HepG2 (cell line): ENCODE data around the gene TMEFF1. TPM values are rescaled to one million over a fixed set of nuclear protein-coding genes. Genes with fewer than 3 reads are reported as not detected.

Source experiments
- ATAC-seq: fragments of 200-7000 bp; cut with Tn5 transposase; 3 replicates; pipeline ENCODE4 v1.9.1; 2020; ENCODE audit warnings: mild to moderate bottlenecking, moderate library complexity
- BruUV-seq: library from RNA; stranded (reverse); fragments of 400-500 nt; replicated peaks from 2 replicates; lab custom pipeline; 2021; lab: Mats Ljungman, UMichigan
- CTCF ChIA-PET: fragments of 300-600 bp; formaldehyde crosslinking; extraction: SDS; loops from one replicate; lab custom pipeline; 2021; ENCODE audit warnings: low total read pairs, inconsistent platforms, low intra/inter-chr PET ratio; lab: Yijun Ruan, JAX
- POLR2A ChIA-PET: fragments of 350-600 bp; sonication (Branson Sonifier 250); formaldehyde crosslinking; loops from one replicate; lab custom pipeline; 2020; ENCODE audit warnings: antibody characterized with exemption, inconsistent platforms; lab: Yijun Ruan, JAX
- DNase-seq: peaks from one replicate; pipeline ENCODE4 v3.0.0-alpha.2; 2015; ENCODE audit warnings: low spot score
- FAIRE-seq: peaks from 3 replicates; lab custom pipeline; 2011; peaks lifted over from hg19 to GRCh38; lab: Jason Lieb, UNC
- H2AFZ ChIP-seq: one replicate; pipeline ENCODE4 v1.6.1; 2011; ENCODE audit warnings: low read length, inconsistent platforms
- H3K27ac ChIP-seq: fragments of 300-600 bp; 3 replicates; pipeline ENCODE4 v1.8.0; 2011; ENCODE audit warnings: mixed run types, mild to moderate bottlenecking, mixed read lengths, low read length, inconsistent platforms; ENCODE audit not compliant: insufficient read depth; ENCODE audit errors: extremely low read length
- H3K27me3 ChIP-seq, 2 experiments: fragments of 200-600 bp in 1 of 2; 2 replicates in 1 of 2; 3 replicates in 1 of 2; pipeline versions ENCODE4 v1.6.0 to v1.8.0; 2011; ENCODE audit warnings: low read length in 2 of 2, mild to moderate bottlenecking in 2 of 2, moderate library complexity in 2 of 2, inconsistent platforms in 1 of 2; ENCODE audit not compliant: insufficient read depth in 2 of 2, control insufficient read depth in 1 of 2
- H3K36me3 ChIP-seq, 2 experiments: fragments of 200-600 bp in 1 of 2; replicated peaks in 1 of 2; 2 replicates in 1 of 2; 3 replicates in 1 of 2; pipeline versions ENCODE4 v1.5.1 to v1.8.0; 2011; ENCODE audit warnings: low read length in 2 of 2, inconsistent platforms in 1 of 2; ENCODE audit not compliant: insufficient read depth in 2 of 2, control insufficient read depth in 1 of 2
- H3K4me1 ChIP-seq: 2 replicates; pipeline ENCODE4 v1.5.1; 2012; ENCODE audit warnings: low read length, inconsistent platforms; ENCODE audit not compliant: insufficient read depth
- H3K4me2 ChIP-seq: 2 replicates; pipeline ENCODE4 v1.6.0; 2011; ENCODE audit warnings: low read depth, low read length, inconsistent platforms
- H3K4me3 ChIP-seq, 3 experiments: fragments of 200-600 bp in 1 of 3; sonication (generic), shearing (Covaris generic) in 1 of 3; replicated peaks in 1 of 3; 2 replicates each; pipeline ENCODE4 v1.5.1; 2011 to 2016; ENCODE audit warnings: low read length in 3 of 3, inconsistent platforms in 2 of 3, low read depth in 2 of 3, mild to moderate bottlenecking in 2 of 3, control low read depth in 1 of 3, mixed read lengths in 1 of 3; ENCODE audit not compliant: insufficient read depth in 1 of 3
- H3K79me2 ChIP-seq: one replicate; pipeline ENCODE4 v1.6.1; 2011; ENCODE audit warnings: low read length, inconsistent platforms; ENCODE audit not compliant: insufficient read depth
- H3K9ac ChIP-seq: 2 replicates; pipeline ENCODE4 v1.6.0; 2011; ENCODE audit warnings: mild to moderate bottlenecking, low read depth, low read length, inconsistent platforms; ENCODE audit not compliant: insufficient read depth
- H3K9me3 ChIP-seq: 2 replicates; pipeline ENCODE4 v1.5.1; 2012; ENCODE audit warnings: mild to moderate bottlenecking, low read length
- H4K20me1 ChIP-seq: 2 replicates; pipeline ENCODE4 v1.6.0; 2011; ENCODE audit warnings: inconsistent platforms, mild to moderate bottlenecking, low read length, moderate library complexity; ENCODE audit not compliant: insufficient read depth
- WGBS: methylation state at CpG from one replicate; pipeline ENCODE4 v1.1.6; 2017; ENCODE audit warnings: low lambda C conversion rate; 5-methylcytosine and 5-hydroxymethylcytosine counted together
- in situ Hi-C: cut with HindIII; loops from 2 replicates; pipeline ENCODE4 v1.10.0; 2017; ENCODE audit warnings: low pct_unique_long_range_greater_than_20kb; ENCODE audit not compliant: extremely low pct_ligation_motif_present
- intact Hi-C: fragments of 100-400 bp; cut with micrococcal nuclease; formaldehyde crosslinking; loops from one replicate; pipeline ENCODE4 v1.10.0; 2022; ENCODE audit not compliant: unreplicated experiment
- polyA plus RNA-seq, 8 experiments: library from polyadenylated mRNA; depleted of rRNA in 3 of 8; stranded (reverse) in 7 of 8; unstranded in 1 of 8; fragments of >200 nt; fragmentation: Illumina TruSeq in 4 of 8; extraction: Trizol in 4 of 8; gene quantifications; 2 replicates each; pipeline versions ENCODE4 v1.2.1 to v1.2.3, GENCODE V29; 2011 to 2016; ENCODE audit warnings: low read depth in 4 of 8, missing spikeins in 1 of 8, mixed read lengths in 1 of 8; ENCODE audit not compliant: insufficient read depth in 1 of 8
- total RNA-seq, 5 experiments: library from RNA; depleted of rRNA; stranded (reverse); fragments of >200 nt; fragmentation: Illumina TruSeq; extraction: Trizol; gene quantifications; 2 replicates each; pipeline ENCODE4 v1.2.3, GENCODE V29; 2016; ENCODE audit warnings: low read depth in 1 of 5
- TF ChIP-seq, protein P1 (sequence below): sonication (generic); formaldehyde crosslinking; IDR thresholded peaks from 2 replicates; pipeline ENCODE4 v1.8.0; 2022; ENCODE audit warnings: mild to moderate bottlenecking, missing genetic modification reagents
- TF ChIP-seq, protein P2 (sequence below): sonication (generic); formaldehyde crosslinking; IDR thresholded peaks from 2 replicates; pipeline ENCODE4 v1.4.0; 2020; ENCODE audit warnings: mild to moderate bottlenecking, missing genetic modification reagents
- TF ChIP-seq, protein P3 (sequence below): sonication (generic); formaldehyde crosslinking; IDR thresholded peaks from 2 replicates; pipeline ENCODE4 v1.9.0; 2021; ENCODE audit warnings: missing genetic modification reagents, mild to moderate bottlenecking, borderline replicate concordance

TMEFF1 gene
- total and polyA plus RNA-seq, 2 of the 13 experiments (the other 11 are each of a cell fraction or from before 2014, with no cell fraction given) = 0.87 to 1.9 TPM

DNA sequence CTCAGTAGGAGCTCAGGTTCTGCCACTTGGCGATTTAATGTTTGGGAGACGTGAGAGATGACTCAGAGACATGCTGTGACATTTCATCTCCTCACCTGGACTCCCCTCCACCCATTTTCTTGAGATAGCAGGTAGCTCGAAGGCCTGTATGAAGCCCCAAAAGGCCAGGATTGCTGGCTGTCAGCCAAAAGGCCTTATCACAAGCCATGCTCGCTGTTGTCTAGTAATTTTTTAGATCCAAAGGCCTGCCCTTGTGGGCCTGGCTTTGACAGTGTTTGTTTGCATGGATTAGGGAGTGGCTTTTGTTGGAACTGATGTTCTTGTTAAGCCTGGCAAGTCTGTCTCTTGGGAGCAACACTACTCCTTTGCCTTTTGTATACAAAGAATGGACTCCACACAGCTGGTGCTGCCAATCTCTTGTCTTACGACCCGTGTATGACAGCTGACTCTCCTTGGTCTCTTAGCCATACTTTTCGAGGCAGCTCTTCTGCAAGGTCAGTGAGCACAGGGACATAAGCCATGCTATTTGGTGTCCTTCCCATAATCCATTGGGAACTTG is 127.7 kb downstream of the TMEFF1 start:
- TF ChIP-seq, protein P1, sequence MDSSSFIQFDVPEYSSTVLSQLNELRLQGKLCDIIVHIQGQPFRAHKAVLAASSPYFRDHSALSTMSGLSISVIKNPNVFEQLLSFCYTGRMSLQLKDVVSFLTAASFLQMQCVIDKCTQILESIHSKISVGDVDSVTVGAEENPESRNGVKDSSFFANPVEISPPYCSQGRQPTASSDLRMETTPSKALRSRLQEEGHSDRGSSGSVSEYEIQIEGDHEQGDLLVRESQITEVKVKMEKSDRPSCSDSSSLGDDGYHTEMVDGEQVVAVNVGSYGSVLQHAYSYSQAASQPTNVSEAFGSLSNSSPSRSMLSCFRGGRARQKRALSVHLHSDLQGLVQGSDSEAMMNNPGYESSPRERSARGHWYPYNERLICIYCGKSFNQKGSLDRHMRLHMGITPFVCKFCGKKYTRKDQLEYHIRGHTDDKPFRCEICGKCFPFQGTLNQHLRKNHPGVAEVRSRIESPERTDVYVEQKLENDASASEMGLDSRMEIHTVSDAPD (CRISPR knock-in tag) = 0 out of 2 replicates have a peak, but pooled peaks have one; percentile 12
- TF ChIP-seq, protein P2, sequence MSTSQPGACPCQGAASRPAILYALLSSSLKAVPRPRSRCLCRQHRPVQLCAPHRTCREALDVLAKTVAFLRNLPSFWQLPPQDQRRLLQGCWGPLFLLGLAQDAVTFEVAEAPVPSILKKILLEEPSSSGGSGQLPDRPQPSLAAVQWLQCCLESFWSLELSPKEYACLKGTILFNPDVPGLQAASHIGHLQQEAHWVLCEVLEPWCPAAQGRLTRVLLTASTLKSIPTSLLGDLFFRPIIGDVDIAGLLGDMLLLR (CRISPR knock-in tag) = no peak
- TF ChIP-seq, protein P3, sequence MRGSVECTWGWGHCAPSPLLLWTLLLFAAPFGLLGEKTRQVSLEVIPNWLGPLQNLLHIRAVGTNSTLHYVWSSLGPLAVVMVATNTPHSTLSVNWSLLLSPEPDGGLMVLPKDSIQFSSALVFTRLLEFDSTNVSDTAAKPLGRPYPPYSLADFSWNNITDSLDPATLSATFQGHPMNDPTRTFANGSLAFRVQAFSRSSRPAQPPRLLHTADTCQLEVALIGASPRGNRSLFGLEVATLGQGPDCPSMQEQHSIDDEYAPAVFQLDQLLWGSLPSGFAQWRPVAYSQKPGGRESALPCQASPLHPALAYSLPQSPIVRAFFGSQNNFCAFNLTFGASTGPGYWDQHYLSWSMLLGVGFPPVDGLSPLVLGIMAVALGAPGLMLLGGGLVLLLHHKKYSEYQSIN = no peak
- ATAC-seq = no peak

More for the DNA sequence above, 127.7 kb downstream of the TMEFF1 start:
- CTCF ChIA-PET = interaction anchor here (2.7 kb wide), 1 partner anchor 711 kb away, joined by 33 read pairs; no protein-coding TSS in a partner anchor
- Histone ChIP-seq H3K9ac (no peak overlapping the region), H3K27ac (no peak overlapping the region), H3K9me3 (no peaks in the 10 kb centered on the region), H3K4me2 (0 out of 2 replicates have a peak overlapping the region, but pooled peaks have one; percentile 5), H3K27me3 (no peaks in the 10 kb centered on the region), H3K4me1 (peaks cover 24% of the 10 kb centered on the region), H2AFZ (no peak overlapping the region), H3K79me2 (no peaks in the 10 kb centered on the region), H3K36me3 (no peaks in the 10 kb centered on the region), H3K4me3 (no peak overlapping the region), H4K20me1 (no peaks in the 10 kb centered on the region)
- intact Hi-C loops = loop anchor here (1.0 to 10.0 kb wide), 5 partner anchors 102 to 932 kb away; partner anchors contain the start of gene RNF20
- 53% methylated on average over 7 of the region's 7 CpGs for WGBS
- POLR2A ChIA-PET = interaction anchor here (2.2 kb wide), 1 partner anchor 711 kb away, joined by 10 read pairs; no protein-coding TSS in a partner anchor
- in situ Hi-C loops = loop anchor here (5.0 kb wide), 1 partner anchor 707 kb away; no protein-coding TSS in a partner anchor
- DNase-seq = no peak
- BruUV-seq = no TSS peak
- no peak for FAIRE-seq
